Measurements from ENCODE around the gene CCDC149.

Gene CCDC149

DNA sequence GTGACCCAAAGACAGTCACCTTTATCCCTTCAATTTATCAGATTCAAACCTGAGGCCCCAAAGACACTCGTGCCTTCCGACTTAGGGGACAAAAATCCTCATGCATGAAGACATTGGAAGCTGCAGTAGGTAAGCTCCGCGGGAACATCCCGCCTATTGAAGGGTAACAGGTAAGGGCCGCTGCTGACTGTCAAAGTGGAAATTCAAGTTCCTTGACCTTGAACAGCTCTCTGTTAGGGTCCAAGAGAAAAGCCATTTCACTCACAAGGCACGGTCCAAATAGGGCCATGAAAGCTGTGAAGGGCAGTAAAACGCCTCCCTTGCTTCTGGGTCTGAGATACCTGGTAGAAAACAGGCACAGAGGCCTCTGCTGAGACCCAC is 34.2 kb downstream of the CCDC149 start:
- DNase-seq (ENCODE audit: low spot score), result no peak

GRCh38 chr4:24877868-24878635 is 34.8 kb downstream of the CCDC149 start:
- no peak for DNase-seq (ENCODE audit: low spot score)

DNA sequence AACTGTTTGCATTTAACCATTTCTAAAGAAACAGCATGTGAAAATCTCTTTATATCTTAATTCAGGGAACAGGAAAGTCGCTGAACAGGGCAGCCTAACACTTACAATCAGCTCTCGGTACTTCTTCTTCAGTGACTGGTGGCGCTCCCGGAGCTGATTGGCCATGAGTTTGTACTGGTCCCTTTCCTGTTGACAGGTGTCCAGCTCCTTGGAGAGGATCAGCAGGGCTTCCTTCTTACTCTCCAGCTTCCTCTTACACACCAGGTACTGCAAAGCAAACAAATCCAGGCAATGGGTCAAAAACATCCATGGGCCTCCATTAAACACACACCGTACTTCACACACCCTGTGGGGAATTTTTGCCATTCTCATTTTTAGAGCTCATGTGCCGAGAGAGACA is 36.4 kb downstream of the CCDC149 start:
- no peak for DNase-seq (ENCODE audit: low spot score)

GRCh38 chr4:24872720-24873119 is 40.1 kb downstream of the CCDC149 start:
- DNase-seq (ENCODE audit: low spot score), result no peak

DNA sequence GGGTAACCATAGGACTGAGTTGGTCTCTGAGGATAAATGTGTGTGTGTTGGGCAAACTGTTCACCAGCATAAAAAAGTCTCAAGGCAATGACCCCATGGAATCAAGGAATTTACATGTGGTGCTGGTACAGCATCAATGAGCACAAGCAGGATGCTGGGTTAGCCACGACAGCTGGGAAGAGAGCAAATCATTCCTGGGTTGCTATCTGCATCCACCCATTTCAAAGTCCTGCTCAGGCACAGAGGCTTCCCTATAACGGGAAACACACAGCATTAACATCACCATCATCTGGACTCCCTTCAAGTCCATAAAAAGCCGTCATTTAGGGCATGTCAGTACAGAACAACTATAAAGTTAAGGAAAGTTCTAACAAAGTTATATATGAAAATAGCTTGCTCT is 41.6 kb downstream of the CCDC149 start:
- no peak for DNase-seq (ENCODE audit: low spot score)

DNA sequence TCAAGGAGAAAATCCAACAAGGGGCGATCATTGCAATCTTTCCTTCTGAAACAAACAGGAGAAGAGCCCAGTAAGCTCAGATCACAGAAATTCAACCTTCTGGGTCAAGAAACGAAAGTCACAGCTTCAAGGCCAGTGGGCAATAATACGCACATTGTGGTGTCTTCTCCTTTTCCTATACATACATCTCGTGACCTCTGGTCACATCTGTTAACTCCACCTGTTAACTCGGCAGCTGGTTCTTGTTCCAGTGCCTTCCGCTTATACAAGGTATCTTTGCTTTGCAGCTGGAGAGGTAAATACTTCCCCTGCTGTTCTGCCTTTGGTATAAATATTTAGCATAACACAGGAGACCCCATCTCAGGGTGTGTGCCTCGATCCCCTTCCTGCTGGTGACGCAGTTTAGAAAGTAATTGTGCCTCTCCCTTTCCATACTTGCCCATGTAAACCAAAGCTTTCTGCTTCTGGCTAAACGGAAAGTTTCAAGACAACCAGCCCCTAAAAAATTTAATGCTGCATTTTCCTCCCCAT is 45.0 kb downstream of the CCDC149 start:
- no peak for DNase-seq (ENCODE audit: low spot score)

GRCh38 chr4:24867251-24867650 is 45.6 kb downstream of the CCDC149 start:
- no peak for DNase-seq (ENCODE audit: low spot score)

DNA sequence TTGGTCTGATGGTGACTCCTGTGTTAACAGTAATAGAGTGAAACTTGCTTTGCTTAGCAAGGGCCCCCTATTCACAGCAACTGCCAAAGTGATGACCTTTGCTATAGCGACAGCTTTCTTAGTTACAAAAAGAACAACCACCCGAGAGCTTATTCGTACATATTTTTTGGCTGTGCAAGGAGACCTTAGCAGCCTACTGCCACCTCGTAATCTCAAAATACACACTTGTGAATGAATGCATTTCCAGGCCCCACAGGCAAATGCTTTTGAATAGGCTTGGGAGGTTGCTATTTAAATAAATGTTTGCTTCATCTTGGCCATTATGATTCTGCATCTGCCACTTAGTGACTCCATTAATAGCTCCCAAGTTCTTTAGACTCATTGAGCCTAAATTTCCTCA is 47.4 kb downstream of the CCDC149 start:
- no peak for DNase-seq (ENCODE audit: low spot score)

- DNase-seq (ENCODE audit: low spot score), result no peak
Observed at GRCh38 chr4:24863799-24864198, 49.0 kb downstream of the CCDC149 start.

DNA sequence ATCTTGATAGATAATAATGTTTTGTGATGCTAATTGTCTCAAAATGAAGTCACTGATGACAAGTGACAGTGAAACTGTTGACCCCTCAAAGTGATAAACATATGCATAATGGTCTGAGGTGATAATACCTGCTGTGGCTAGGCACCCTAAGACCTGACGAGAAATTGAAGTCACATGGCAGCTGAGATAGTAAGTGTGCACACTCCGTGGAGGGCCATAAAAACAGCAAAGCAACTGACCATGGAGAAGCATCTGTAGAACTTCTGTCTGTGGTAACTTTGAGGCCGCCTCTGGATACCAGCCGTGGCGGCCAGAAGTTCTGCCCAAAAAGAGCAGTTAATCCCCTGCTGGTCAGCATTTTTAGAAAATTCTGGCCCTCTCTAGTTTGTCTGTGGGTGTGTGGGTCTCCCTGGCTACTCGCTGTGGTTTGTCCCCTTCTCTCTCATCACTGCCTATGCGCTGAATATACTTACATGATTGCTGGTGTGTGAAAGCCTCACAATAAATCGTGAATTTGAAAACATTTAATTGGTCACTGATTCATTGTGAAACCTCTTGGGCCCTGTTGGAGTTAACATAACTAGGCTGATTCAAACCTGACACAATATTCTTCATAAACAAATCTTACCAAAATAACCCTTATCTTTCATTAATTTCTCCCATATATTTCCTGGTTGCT is 50.6 kb downstream of the CCDC149 start:
- no peak for DNase-seq (ENCODE audit: low spot score)

DNA sequence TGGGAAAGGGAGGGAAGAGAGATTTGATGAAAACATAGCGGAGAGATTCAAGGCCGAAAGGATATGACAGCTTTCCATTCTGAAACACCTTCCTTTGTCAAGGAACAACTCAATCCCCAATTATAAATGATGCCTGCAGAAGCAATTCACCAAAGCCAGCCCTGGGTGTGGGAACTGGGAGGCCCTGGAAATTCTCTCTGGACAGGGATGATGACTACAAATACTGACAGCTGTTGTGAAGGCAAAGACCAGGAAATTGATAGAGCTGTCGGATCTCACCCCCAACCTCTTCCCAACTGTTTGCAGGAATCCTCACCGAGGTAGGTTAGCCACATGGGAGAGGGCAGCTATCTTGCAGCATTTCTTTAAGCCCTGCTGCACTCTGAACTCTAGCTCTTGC is 54.3 kb downstream of the CCDC149 start:
- DNase-seq (ENCODE audit: low spot score), result no peak

- peak; percentile 28 for DNase-seq (ENCODE audit: low spot score)
Observed at GRCh38 chr4:24858026-24858425, 54.8 kb downstream of the CCDC149 start.

DNA sequence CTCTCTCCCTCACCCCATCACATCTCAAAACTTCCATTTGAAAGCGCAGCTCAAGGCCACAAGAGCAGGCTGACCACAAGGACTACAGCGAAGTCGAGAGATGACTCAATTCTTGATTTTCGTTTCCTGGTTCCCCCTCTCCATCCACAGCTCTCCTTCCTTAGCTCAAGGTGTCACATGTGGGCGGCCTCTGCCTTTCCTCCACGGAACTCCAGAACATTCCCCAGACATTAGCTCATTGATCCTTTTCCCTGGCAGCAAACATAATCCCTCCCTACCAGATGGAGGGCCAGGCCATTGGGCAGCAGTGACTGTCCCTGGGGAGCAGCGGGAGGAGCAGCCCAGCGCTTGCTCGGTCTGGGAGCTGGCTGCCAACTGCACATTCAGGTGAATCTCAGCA is 56.3 kb downstream of the CCDC149 start:
- no peak for DNase-seq (ENCODE audit: low spot score)

DNA sequence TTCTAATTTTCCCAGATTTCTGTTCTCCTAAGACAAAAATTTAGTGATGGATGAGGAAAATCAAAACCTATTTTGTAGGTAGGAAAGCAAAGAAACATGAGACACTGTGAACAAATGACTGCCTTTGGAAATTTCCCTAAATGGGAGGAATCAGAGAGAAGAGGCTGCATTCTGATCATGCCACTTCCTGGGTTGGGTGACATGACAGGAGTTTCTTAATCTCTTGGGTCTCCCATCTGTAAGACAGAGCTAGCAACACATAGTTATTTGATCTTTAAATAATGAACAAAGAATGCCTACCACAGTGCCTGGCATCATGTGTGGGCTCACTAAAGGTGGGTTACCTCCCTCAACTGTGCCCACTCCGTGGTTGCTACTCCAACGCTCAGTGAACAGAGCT is 57.1 kb downstream of the CCDC149 start:
- no peak for DNase-seq (ENCODE audit: low spot score)

DNA sequence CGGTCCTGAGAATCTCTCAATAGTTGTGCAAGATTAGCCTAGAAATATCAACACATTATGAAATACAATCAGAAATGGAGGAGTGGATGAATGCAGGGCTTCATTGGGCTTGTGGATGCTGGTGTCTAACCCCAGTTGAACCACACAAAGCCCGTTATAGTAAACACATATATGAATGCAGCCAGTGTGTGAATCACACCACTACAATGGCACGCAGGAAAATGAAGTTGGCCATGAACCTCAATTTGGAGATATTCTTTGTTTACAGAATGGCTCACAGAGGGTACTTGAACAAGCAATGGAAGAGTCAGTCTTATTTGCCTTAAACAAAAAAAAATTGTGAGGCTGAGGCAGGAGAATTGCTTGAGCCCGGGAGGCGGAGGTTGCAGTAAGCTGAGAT is 59.7 kb downstream of the CCDC149 start:
- no peak for DNase-seq (ENCODE audit: low spot score)

- peak; percentile 57 for DNase-seq (ENCODE audit: low spot score)
Observed at GRCh38 chr4:24850674-24851073, 62.2 kb downstream of the CCDC149 start.

GRCh38 chr4:24849756-24850155 is 63.1 kb downstream of the CCDC149 start:
- no peak for DNase-seq (ENCODE audit: low spot score)

GRCh38 chr4:24849351-24849750 is 63.5 kb downstream of the CCDC149 start:
- no peak for DNase-seq (ENCODE audit: low spot score)

DNA sequence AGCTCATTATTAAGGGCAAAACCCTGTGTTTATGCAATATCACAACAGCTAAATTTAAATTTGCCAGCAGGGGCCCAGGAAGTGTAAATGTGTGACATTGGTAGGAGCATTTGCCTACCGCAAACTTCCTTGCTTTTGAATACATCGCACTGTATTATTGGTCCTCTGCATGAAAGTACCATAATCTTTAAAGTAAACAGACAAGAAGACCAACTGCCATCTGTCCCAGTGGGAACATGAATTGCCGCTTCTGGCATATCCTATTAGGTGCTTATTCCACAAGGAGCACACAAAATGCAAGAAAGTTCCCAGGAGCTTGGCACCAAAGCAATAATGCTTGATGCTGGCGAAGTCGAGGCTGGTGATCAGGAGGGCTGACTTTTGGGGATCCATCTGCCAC is 66.1 kb downstream of the CCDC149 start:
- DNase-seq (ENCODE audit: low spot score), result no peak

DNA sequence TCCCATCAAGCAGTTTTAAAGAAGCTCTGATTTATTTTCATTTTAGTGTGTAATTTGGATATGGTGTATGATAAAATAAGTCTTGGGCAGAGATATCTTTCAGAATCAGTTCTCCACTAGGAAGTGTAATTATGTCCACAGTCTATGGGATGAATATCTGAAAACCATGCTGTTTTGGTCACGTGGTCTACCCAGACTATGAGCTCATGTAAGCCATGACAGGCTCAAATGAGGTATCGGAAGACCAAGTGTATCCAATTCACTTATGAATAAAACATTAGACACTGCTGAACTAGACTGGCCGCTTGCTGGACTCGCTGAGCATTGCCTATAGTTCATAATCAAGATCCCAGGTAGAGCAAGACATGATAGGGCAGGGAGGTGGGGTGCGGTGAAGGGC is 66.9 kb downstream of the CCDC149 start:
- no peak for DNase-seq (ENCODE audit: low spot score)

- DNase-seq (ENCODE audit: low spot score), result no peak
Observed at GRCh38 chr4:24845132-24845531, 67.7 kb downstream of the CCDC149 start.

- no peak for DNase-seq (ENCODE audit: low spot score)
Observed at GRCh38 chr4:24843096-24843495, 69.7 kb downstream of the CCDC149 start.

DNA sequence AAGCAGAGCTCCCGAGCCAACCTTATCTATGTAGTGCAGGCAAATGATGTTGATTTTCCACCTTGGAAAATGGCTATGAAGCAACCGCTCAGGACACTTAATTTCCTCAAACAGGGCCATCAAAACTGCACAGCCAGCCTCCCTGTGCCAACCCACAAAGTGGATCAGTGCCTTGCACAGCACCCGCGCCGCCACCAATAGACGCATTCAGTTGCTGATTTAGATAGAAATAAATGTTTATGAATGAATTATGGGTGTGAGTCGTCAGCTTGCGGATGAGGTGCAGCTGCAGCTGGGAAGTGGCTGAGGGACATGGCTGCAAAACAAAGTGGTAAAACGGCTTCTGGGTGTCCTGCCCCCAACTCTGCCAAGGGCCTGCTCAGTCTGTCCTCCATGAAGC is 70.5 kb downstream of the CCDC149 start:
- no peak for DNase-seq (ENCODE audit: low spot score)

Measured in COLO829 (cell line).